ENCODE results near the gene PCMTD2.

Gene PCMTD2

DNA sequence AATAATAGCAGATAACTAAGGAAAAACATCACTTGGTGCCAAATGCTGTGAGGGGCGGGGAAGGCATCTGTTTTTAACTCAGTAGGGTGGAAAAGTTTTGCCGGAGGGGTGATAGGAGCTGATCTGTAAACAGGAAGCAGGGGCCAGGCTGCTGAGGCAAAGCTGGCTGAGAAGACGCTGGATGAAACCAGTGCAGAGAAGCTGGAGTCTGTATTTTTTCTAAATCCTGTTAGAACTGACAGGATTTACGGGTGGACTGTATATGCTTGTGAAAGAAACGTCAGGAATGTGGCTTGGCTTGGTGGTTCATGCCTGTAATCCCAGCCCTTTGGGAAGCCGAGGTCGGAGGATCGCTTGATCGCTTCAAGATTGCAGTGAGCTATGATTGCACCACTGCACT is 5.6 kb downstream of the PCMTD2 start:
- TF ChIP-seq, protein P1, sequence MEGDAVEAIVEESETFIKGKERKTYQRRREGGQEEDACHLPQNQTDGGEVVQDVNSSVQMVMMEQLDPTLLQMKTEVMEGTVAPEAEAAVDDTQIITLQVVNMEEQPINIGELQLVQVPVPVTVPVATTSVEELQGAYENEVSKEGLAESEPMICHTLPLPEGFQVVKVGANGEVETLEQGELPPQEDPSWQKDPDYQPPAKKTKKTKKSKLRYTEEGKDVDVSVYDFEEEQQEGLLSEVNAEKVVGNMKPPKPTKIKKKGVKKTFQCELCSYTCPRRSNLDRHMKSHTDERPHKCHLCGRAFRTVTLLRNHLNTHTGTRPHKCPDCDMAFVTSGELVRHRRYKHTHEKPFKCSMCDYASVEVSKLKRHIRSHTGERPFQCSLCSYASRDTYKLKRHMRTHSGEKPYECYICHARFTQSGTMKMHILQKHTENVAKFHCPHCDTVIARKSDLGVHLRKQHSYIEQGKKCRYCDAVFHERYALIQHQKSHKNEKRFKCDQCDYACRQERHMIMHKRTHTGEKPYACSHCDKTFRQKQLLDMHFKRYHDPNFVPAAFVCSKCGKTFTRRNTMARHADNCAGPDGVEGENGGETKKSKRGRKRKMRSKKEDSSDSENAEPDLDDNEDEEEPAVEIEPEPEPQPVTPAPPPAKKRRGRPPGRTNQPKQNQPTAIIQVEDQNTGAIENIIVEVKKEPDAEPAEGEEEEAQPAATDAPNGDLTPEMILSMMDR (IDR thresholded peaks at IDR 0.05; ENCODE audit: insufficient read depth, low read depth, low read length, missing control alignments), result no peak
- H3K4me3 ChIP-seq (ENCODE audit: low read depth, low read length), result no peak overlapping the region
- no peak for DNase-seq (ENCODE audit: low read depth)

DNA sequence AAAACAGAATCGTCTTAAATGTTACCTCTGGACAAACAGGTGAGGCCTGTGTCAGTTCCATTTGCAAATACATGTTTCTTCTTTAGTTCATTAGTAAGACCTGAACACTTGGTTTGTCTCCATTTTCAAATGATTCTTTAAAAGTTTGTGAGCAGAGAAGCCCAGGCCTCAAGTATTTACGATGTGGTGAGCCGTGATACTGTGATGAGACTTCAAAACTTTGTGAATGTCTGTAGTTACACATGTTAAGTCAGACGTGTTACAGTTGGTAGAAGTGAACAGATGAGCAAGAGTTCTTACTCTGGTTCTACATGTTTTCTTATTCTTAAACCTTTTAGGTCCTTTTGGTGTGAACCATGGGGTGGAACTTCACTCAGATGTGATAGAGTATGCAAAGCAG is 8.5 kb downstream of the PCMTD2 start:
- no peak overlapping the region for H3K4me3 ChIP-seq (ENCODE audit: low read depth, low read length)
- DNase-seq (ENCODE audit: low read depth), result no peak
- TF ChIP-seq, protein P1 (IDR thresholded peaks at IDR 0.05; ENCODE audit: insufficient read depth, low read depth, low read length, missing control alignments), result no peak

DNA sequence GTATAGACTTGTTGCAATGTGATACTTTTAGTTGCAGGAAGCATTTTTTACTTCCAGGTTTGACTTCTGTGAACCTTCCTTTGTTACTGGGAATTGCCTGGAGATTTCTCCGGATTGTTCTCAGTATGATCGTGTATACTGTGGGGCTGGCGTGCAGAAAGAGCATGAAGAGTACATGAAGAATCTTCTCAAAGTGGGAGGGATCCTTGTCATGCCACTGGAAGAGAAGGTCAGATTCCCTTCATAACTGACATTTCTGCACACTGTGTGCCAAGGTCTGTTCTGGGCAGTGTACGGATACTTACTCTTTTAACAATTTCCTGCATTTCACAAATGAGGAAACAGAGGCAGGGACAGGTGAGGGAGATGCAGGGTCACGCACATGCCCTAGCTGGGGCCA is 9.7 kb downstream of the PCMTD2 start:
- no peak overlapping the region for H3K4me3 ChIP-seq (ENCODE audit: low read depth, low read length)
- TF ChIP-seq, protein P1 (IDR thresholded peaks at IDR 0.05; ENCODE audit: insufficient read depth, low read depth, low read length, missing control alignments), result no peak
- no peak for DNase-seq (ENCODE audit: low read depth)

DNA sequence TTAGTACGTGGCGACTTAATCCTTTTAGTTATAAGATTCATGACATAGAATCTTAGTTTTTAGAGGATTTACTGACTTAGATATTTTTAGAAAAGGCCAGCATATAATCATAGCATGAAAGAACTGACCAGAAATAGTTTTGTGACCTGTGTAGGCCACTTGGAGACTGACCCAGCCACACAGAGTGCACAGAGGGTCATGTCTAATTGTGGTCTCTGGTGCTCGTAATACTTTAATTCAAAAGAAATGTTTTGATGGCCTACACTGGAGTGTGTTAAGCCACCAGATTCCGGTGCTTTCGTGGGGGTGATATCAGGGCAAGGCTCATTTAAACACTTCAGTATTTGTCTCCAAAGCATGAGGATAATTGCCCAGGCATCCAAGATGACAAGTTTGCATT is 11.4 kb downstream of the PCMTD2 start:
- DNase-seq (ENCODE audit: low read depth), result no peak
- H3K4me3 ChIP-seq (ENCODE audit: low read depth, low read length), result no peak overlapping the region
- TF ChIP-seq, protein P1 (IDR thresholded peaks at IDR 0.05; ENCODE audit: insufficient read depth, low read depth, low read length, missing control alignments), result no peak

DNA sequence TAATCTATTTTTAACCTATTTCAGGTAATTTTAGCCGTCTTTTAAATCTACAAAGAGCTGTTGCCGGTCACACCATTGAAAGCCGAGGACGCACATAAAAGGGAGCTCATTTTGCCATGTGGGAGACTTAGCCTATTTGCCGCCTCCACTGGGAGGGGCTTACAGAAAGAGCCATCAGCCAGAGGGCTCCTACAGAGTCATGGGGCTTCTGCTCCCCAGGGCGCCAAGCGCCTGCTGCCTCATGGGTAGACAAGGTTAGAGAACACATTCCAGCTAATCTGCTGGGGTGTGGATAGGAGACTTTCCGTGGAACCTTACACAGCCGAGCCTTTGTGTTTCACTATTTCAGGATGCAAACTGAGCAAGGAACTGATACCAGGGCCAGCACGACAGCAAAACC is 12.6 kb downstream of the PCMTD2 start:
- no peak for DNase-seq (ENCODE audit: low read depth)
- TF ChIP-seq, protein P1 (IDR thresholded peaks at IDR 0.05; ENCODE audit: insufficient read depth, low read depth, low read length, missing control alignments), result no peak
- H3K4me3 ChIP-seq (ENCODE audit: low read depth, low read length), result no peak overlapping the region

DNA sequence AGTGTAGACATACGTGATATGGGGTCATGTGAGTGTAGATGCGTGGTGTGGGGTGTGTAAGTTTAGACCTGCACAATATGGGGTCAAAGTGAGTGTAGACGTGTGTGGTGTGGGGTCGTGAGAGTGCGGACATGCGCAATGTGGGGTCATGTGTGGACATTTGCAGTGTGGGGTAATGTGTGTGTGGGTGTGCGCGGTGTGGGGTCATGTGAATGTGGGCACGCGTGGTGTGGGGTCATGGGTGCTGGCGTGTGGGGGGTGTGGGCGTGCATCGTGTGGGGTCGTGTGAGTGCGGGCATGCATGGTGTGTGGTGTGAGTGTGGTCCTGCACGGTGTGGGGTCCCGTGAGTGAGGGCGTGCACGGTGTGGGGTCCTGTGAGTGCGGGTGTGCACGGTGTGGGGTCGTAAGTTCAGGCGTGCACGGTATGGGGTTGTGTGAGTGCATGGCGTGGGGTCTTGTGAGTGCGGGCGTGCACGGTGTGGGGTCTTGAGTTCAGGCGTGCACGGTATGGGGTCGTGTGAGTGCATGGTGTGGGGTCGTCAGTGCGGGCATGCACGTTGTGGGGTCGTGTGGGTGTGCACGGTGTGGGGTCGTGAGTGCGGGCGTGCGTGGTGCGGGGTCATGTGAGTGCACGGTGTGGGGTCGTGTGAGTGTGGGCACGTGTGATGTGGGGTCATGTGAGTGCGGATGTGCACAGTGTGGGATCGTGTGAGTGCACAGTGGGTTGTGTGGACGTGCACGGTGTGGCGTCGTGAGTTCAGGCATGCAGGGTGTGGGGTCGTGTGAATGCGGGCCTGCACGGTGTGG is 14.3 kb downstream of the PCMTD2 start:
- no peak for DNase-seq (ENCODE audit: low read depth)
- H3K4me3 ChIP-seq (ENCODE audit: low read depth, low read length), result no peak overlapping the region
- TF ChIP-seq, protein P1 (IDR thresholded peaks at IDR 0.05; ENCODE audit: insufficient read depth, low read depth, low read length, missing control alignments), result no peak

DNA sequence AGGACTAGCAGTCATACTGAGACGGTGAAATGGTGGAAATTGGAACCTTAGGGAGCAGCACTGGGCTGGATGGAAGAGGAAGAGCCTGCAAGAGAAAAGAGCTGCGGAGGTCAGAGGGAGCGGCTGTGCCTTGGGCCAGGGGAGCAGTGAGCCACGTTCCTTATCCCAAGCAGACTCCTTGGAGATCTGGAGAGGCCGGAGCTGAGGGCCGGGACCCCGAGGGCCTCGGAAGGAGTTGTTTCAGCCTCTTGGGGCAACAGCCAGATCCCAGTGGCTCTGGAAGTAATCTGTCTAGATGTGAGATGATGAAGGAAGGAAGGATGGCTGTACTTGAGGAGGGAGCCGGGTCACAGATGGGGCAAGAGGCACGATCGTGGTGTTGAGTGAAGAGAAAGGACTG is 16.1 kb downstream of the PCMTD2 start:
- no peak overlapping the region for H3K4me3 ChIP-seq (ENCODE audit: low read depth, low read length)
- TF ChIP-seq, protein P1 (IDR thresholded peaks at IDR 0.05; ENCODE audit: insufficient read depth, low read depth, low read length, missing control alignments), result no peak
- DNase-seq (ENCODE audit: low read depth), result no peak

Measured in GM12865 (cell line).